Kidney capillary endothelial cell (primary cell): ENCODE data around the gene PDZD4.
A peak's percentile ranks its signal among the peaks of the same experiment; 100 is the strongest.

Experiments used
- DNase-seq: peaks from one replicate; pipeline ENCODE4 v3.0.0-alpha.2; 2018; ENCODE audit warnings: low spot score

Gene PDZD4

GRCh38 chrX:153772316-153773217 lies 57.8 kb downstream of the PDZD4 start:
- DNase-seq = no peak

DNA sequence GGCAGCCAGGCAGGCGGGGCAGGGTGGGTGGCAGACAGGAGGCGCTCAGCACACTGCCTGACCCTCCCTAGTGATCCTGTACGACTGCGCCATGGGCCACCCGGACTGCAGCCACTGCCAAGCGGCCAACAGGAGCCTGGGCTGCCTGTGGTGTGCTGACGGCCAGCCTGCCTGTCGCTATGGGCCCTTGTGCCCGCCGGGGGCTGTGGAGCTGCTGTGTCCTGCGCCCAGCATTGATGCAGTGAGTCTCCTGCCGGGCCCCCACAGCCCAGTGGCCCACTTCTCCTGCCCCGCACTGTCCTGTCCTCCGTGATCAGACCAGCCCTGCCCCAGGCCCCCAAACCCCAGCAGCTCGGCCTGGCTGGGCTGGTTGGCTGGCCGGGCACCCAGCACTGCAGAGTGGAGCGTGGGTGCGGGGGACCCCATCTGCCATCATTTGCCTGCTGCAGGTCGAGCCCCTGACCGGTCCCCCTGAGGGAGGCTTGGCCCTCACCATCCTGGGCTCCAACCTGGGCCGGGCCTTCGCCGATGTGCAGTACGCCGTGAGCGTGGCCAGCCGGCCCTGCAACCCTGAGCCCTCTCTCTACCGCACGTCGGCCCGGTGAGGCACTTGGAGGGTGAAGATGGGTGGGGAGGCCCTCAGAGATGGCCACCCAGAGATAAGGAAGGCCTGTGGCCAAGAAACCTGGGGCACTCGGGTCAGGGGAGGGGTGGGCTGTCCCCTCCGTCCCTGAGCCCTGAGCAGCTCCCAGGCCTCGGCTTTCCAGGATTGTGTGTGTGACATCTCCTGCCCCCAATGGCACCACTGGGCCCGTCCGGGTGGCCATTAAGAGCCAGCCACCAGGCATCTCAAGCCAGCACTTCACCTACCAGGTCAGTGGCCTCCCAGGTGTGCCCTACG lies 58.7 kb downstream of the PDZD4 start:
- no peak for DNase-seq

GRCh38 chrX:153770601-153771414 lies 59.5 kb downstream of the PDZD4 start:
- DNase-seq = no peak

DNA sequence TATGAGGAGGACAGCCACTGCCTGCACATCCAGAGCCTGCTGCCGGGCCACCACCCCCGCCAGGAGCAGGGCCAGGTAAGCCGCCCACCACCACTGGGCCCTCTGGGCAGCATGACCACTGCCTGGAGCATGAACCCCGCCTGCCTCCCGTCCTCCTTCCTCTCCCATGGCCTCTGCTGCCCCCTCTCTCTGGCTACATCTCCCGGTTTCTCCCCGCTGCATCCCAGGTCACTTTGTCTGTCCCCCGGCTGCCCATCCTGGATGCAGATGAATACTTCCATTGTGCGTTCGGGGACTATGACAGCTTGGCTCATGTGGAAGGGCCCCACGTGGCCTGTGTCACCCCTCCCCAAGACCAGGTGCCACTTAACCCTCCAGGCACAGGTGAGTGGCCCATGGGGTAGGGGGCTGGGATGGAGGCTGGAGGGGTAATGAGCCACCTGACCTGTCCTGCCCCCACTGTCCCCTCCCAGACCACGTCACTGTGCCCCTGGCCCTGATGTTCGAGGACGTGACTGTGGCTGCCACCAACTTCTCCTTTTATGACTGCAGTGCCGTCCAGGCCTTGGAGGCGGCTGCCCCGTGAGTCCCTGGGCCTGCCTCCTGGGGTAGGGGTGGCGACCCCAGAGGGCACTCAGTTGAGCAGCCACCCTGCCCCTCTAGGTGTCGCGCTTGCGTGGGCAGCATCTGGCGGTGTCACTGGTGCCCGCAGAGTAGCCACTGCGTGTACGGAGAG lies 60.3 kb downstream of the PDZD4 start:
- DNase-seq = no peak

- DNase-seq = no peak
Observed at GRCh38 chrX:153769158-153769864, 61.0 kb downstream of the PDZD4 start.

GRCh38 chrX:153768311-153769157 lies 61.8 kb downstream of the PDZD4 start:
- DNase-seq = no peak

DNA sequence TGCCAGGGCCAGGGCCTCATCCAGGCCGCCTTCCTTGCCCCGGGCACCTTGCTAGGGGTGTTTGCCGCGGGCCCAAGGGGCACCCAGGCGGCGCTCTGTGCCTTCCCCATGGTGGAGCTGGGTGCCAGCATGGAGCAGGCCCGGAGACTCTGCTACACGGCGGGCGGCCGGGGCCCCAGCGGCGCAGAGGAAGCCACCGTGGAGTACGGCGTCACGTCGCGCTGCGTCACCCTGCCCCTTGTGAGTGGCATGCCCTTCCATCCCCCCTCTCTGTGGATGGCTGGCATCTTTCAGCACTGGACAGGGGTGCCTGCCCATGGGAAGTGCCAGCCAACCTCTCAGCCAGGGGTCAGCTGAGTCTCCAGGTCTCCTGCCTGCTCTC lies 62.7 kb downstream of the PDZD4 start:
- no peak for DNase-seq

- DNase-seq = no peak
Observed at GRCh38 chrX:153766871-153767673, 63.3 kb downstream of the PDZD4 start.

- peak; percentile 40 for DNase-seq
Observed at GRCh38 chrX:153766098-153766817, 64.1 kb downstream of the PDZD4 start.

- DNase-seq = peak; percentile 16
Observed at GRCh38 chrX:153765138-153766079, 64.9 kb downstream of the PDZD4 start.

DNA sequence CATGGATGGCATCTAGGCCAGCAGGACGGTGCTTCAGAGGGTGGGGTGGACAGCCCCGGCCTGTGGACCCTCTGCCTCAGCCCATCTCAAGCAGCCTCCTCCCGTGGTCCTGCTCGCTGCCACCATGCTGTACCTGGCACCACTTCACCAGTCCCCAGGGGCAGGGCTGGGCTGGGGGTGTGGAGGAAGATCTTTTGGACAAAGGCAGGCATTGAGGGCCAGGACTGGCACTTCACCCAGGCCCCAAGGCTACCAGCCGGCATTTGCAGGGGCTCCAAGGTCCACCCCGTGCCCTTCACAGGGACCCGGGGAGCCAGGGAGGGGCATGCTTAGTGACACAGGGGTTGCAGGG lies 65.6 kb downstream of the PDZD4 start:
- no peak for DNase-seq

GRCh38 chrX:153763989-153764755 lies 66.2 kb downstream of the PDZD4 start, which contains the start of gene PLXNB3:
Gene PLXNB3, plus strand, starts transcription at chrX:153764249. Its CDS starts 1,287 bp downstream, at chrX:153765536.
- peak; percentile 52 for DNase-seq

DNA sequence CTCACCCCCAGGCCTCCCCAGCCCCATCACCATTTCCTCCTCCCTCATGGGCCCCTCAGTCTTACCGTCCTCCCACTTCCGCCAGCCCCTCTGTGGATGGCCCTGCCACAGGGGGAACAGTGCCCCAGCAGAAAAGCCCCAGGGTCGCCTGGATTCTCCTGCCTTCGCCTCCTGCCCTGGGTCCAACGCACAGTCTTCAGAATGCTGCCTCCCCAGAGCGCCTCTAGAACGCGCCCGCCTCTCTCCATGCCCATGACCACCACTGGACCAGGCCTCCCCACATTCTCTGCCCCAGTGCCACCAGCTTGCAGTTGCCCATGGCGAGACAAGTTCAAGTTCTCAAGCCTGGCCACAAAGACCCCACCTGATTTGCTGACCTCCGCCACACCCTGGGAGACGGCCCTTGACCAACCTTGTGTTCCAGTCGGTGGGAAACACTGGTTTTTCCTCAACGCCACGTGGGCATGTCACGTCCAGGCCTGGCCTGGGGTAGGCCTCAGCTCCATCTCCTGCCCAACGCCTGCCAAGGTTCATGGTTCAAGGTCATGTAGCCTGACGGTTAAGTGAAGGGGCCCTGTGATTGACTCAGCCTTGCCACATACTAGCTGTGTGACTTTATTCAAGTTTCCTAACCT lies 66.9 kb downstream of the PDZD4 start:
- no peak for DNase-seq

DNA sequence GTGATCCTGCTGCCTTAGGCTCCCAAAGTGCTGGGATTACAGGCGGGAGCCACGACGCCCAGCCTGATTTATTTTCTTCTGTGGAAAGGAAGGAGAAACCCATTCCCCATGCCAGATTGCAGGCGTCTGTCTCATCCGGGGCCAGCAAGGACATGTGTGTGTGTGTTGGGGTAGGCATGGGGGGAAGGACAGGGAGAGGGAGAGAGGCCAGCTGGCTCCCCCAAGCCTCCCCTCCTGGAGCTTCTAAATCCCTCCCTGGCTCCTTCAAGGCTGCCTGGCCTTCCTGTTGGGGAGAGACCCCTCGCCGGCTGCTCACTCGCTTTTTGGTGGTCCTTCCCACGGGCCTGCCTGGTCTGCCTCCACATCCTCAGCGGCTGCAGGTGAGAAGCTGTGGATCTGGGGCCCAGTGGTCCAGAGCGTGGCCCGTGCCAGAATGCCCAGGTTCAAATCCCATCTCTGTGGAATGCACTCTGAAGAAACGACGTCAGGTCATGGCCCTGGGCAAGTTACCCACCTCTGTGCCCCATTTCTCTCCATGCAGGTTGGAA lies 67.6 kb downstream of the PDZD4 start:
- DNase-seq = no peak

DNA sequence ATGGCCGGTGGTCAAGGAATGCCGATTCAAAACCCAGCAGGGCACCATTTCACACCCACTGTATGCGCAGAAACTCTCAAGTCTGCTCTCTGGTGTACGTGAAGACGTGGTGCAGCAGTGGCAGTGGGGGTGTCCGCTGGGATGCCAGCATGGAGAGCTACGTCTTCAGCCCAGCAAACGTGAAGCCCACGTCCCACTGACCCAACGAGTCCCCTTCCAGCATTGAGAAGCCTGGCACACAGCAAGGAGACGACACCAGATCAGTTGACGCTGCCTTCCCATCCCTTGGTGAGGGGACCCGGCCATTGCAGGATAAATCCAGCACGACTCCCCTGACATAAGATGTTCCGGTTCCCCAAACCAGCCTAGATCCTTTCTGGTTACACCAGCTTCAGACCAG lies 68.5 kb downstream of the PDZD4 start:
- DNase-seq = no peak

- DNase-seq = no peak
Observed at GRCh38 chrX:153755136-153755535, 75.2 kb downstream of the PDZD4 start.
